HG02678 (cell line): ENCODE data around the gene CFLAR.
"Not testable (repeated sequence)": the region's sequence is repeated elsewhere in the genome, so short reads cannot be mapped to it uniquely, and the experiment has no call there.

Experiments used
- ATAC-seq: cut with Tn5 transposase; IDR thresholded peaks from one replicate; pipeline ENCODE4 v1.9.1; 2021; ENCODE audit warnings: mild to moderate bottlenecking, moderate library complexity; ENCODE audit not compliant: unreplicated experiment

CFLAR gene

GRCh38 chr2:201174687-201175086 is 58.7 kb downstream of the CFLAR start:
- ATAC-seq, result no peak

GRCh38 chr2:201176081-201176481 is 60.1 kb downstream of the CFLAR start:
- no peak for ATAC-seq

- no peak for ATAC-seq
Measured at GRCh38 chr2:201180010-201180409, 64.0 kb downstream of the CFLAR start.

GRCh38 chr2:201182650-201183364 is 66.8 kb downstream of the CFLAR start, which contains the start of gene CASP10:
Gene CASP10, plus strand, starts transcription at chr2:201183141. Its CDS starts 2,637 bp downstream, at chr2:201185778.
- peak; percentile 83 for ATAC-seq

- no peak for ATAC-seq
Measured at GRCh38 chr2:201183365-201183727, 67.4 kb downstream of the CFLAR start.

GRCh38 chr2:201183835-201184234 is 67.9 kb downstream of the CFLAR start:
- ATAC-seq, result not testable (repeated sequence)

GRCh38 chr2:201184248-201184647 is 68.3 kb downstream of the CFLAR start:
- not testable (repeated sequence) for ATAC-seq

GRCh38 chr2:201185863-201186262 is 69.9 kb downstream of the CFLAR start:
- ATAC-seq, result no peak

- ATAC-seq, result no peak
Measured at GRCh38 chr2:201186982-201187381, 71.0 kb downstream of the CFLAR start.

- ATAC-seq, result no peak
Measured at GRCh38 chr2:201188449-201188848, 72.5 kb downstream of the CFLAR start.

- peak; percentile 57 for ATAC-seq
Measured at GRCh38 chr2:201191132-201191875, 75.3 kb downstream of the CFLAR start.

GRCh38 chr2:201194097-201194496 is 78.1 kb downstream of the CFLAR start:
- peak; percentile 92 for ATAC-seq

GRCh38 chr2:201195331-201195730 is 79.4 kb downstream of the CFLAR start:
- ATAC-seq, result no peak

- no peak for ATAC-seq
Measured at GRCh38 chr2:201196003-201196402, 80.0 kb downstream of the CFLAR start.

- no peak for ATAC-seq
Measured at GRCh38 chr2:201196803-201197202, 80.8 kb downstream of the CFLAR start.

- ATAC-seq, result no peak
Measured at GRCh38 chr2:201197781-201198180, 81.8 kb downstream of the CFLAR start.

GRCh38 chr2:201199847-201200246 is 83.9 kb downstream of the CFLAR start:
- ATAC-seq, result no peak

GRCh38 chr2:201200345-201200744 is 84.4 kb downstream of the CFLAR start:
- ATAC-seq, result no peak

GRCh38 chr2:201201371-201201770 is 85.4 kb downstream of the CFLAR start:
- no peak for ATAC-seq

- ATAC-seq, result no peak
Measured at GRCh38 chr2:201203916-201204654, 88.1 kb downstream of the CFLAR start.

GRCh38 chr2:201204655-201205514 is 88.9 kb downstream of the CFLAR start:
- ATAC-seq, result no peak
